GM12878 (cell line): Measurements from ENCODE around the gene KCNN3. TPM values are rescaled to one million over a fixed set of nuclear protein-coding genes. Genes with fewer than 3 reads are reported as not detected.
A peak's percentile ranks its signal among the peaks of the same experiment; 100 is the strongest.

Experiments
- BCL11A ChIP-seq: IDR thresholded peaks from 2 replicates; pipeline ENCODE4 v1.6.1; 2011; ENCODE audit warnings: low read depth, low read length
- CBX3 ChIP-seq: fragments of 200-600 bp; sonication (generic); IDR thresholded peaks from 2 replicates; pipeline ENCODE4 v1.6.1; 2016; ENCODE audit warnings: low read depth, borderline replicate concordance
- DPF2 ChIP-seq: fragments of 450-650 bp; IDR thresholded peaks from 2 replicates; pipeline ENCODE4 v1.6.1; 2017; ENCODE audit warnings: mild to moderate bottlenecking
- EGR1 ChIP-seq, 2 experiments: IDR thresholded peaks; 1 replicate in 1 of 2; 2 replicates in 1 of 2; pipeline ENCODE4 v1.6.1; 2011 to 2012; ENCODE audit warnings: low read depth in 2 of 2, low read length in 2 of 2, borderline replicate concordance in 1 of 2, mild to moderate bottlenecking in 1 of 2, moderate library complexity in 1 of 2
- KAT2A ChIP-seq: conservative IDR thresholded peaks from 2 replicates; pipeline ENCODE4 v1.6.1; 2011; ENCODE audit warnings: low read depth, low read length; ENCODE audit not compliant: control insufficient read depth
- MXI1 ChIP-seq: fragments of 150-350 bp; IDR thresholded peaks from 2 replicates; pipeline ENCODE4 v1.6.1; 2011; ENCODE audit warnings: low read depth, mild to moderate bottlenecking, inconsistent platforms, low read length, improper control_type of control experiment
- NFXL1 ChIP-seq: fragments of 450-650 bp; IDR thresholded peaks from 2 replicates; pipeline ENCODE4 v1.6.1; 2017; ENCODE audit warnings: antibody characterized with exemption, mild to moderate bottlenecking, borderline replicate concordance
- NKRF ChIP-seq: fragments of 450-650 bp; conservative IDR thresholded peaks from 2 replicates; pipeline ENCODE4 v1.6.1; 2017; ENCODE audit warnings: mild to moderate bottlenecking, moderate library complexity
- PAX5 ChIP-seq: IDR thresholded peaks from 2 replicates; pipeline ENCODE4 v1.6.1; 2011; ENCODE audit warnings: low read depth, low read length, borderline replicate concordance
- PAX8 ChIP-seq: fragments of 450-650 bp; IDR thresholded peaks from 2 replicates; pipeline ENCODE4 v1.6.1; 2017; ENCODE audit warnings: mild to moderate bottlenecking, moderate library complexity
- RB1 ChIP-seq: fragments of 450-650 bp; formaldehyde crosslinking; IDR thresholded peaks from 2 replicates; pipeline ENCODE4 v1.6.1; 2017; ENCODE audit warnings: mild to moderate bottlenecking, borderline replicate concordance
- SIX5 ChIP-seq: IDR thresholded peaks from 2 replicates; pipeline ENCODE4 v1.6.1; 2011; ENCODE audit warnings: mild to moderate bottlenecking, low read depth, low read length, moderate library complexity; ENCODE audit not compliant: severe bottlenecking
- SMAD5 ChIP-seq: IDR thresholded peaks from 2 replicates; pipeline ENCODE4 v1.6.1; 2016; ENCODE audit warnings: antibody characterized with exemption, low read depth
- SREBF1 ChIP-seq: IDR thresholded peaks from 2 replicates; pipeline ENCODE4 v1.6.1; 2012; ENCODE audit warnings: mild to moderate bottlenecking, low read length
- TCF3 ChIP-seq: IDR thresholded peaks from 2 replicates; pipeline ENCODE4 v1.6.1; 2012; ENCODE audit warnings: low read depth, mild to moderate bottlenecking, low read length, borderline replicate concordance; ENCODE audit not compliant: insufficient read depth
- ZNF24 ChIP-seq: fragments of 450-650 bp; IDR thresholded peaks from 2 replicates; pipeline ENCODE4 v1.6.1; 2017; ENCODE audit warnings: antibody characterized with exemption, mild to moderate bottlenecking
- polyA plus RNA-seq, 11 experiments: library from polyadenylated mRNA; depleted of rRNA in 4 of 11; unstranded in 6 of 11; stranded (reverse) in 5 of 11; fragments of >200 nt; fragmentation: Nextera tagmentation in 4 of 11; fragmentation: Illumina TruSeq in 1 of 11; extraction: Ambion mirVana in 4 of 11; extraction: Trizol in 1 of 11; gene quantifications; 1 replicate in 1 of 11; 2 replicates in 10 of 11; pipeline versions ENCODE4 v1.2.1 to v1.2.3, GENCODE V29; 2011 to 2016; ENCODE audit warnings: inconsistent platforms in 2 of 11, missing spikeins in 2 of 11, low read depth in 1 of 11
- total RNA-seq, 4 experiments: library from RNA; depleted of rRNA in 3 of 4; stranded (reverse); fragments of >200 nt in 3 of 4; fragmentation: Illumina TruSeq in 1 of 4; extraction: Trizol in 1 of 4; gene quantifications; 2 replicates each; pipeline versions ENCODE4 v1.2.1 to v1.2.3, GENCODE V29; 2013 to 2021
- TF ChIP-seq, protein P1 (sequence below): fragments of 450-650 bp; formaldehyde crosslinking; IDR thresholded peaks from 2 replicates; pipeline ENCODE4 v1.4.0; 2022; ENCODE audit warnings: mild to moderate bottlenecking, moderate library complexity
- TF ChIP-seq, protein P2 (sequence below): fragments of 450-650 bp; IDR thresholded peaks from 2 replicates; pipeline ENCODE4 v1.6.1; 2017; ENCODE audit warnings: antibody characterized with exemption, mild to moderate bottlenecking, moderate library complexity
- TF ChIP-seq, protein P3 (sequence below), 3 experiments: IDR thresholded peaks in 2 of 3; conservative IDR thresholded peaks in 1 of 3; 2 replicates each; pipeline ENCODE4 v1.5.1; 2011; ENCODE audit warnings: low read depth in 3 of 3, low read length in 3 of 3, mild to moderate bottlenecking in 3 of 3, control low read depth in 2 of 3, moderate library complexity in 2 of 3, inconsistent platforms in 1 of 3, mixed read lengths in 1 of 3; ENCODE audit not compliant: control insufficient read depth in 2 of 3, insufficient read depth in 1 of 3; ENCODE audit errors: extremely low read depth in 1 of 3
- TF ChIP-seq, protein P4 (sequence below): IDR thresholded peaks from 2 replicates; pipeline ENCODE4 v1.6.1; 2011; ENCODE audit warnings: low read depth, low read length, improper control_type of control experiment, borderline replicate concordance

Gene KCNN3
- total and polyA plus RNA-seq, 10 of the 15 experiments (the other 5 are each of a cell fraction or from before 2014, with no cell fraction given): 3.5 to 26.4 (median 14.9) TPM

DNA sequence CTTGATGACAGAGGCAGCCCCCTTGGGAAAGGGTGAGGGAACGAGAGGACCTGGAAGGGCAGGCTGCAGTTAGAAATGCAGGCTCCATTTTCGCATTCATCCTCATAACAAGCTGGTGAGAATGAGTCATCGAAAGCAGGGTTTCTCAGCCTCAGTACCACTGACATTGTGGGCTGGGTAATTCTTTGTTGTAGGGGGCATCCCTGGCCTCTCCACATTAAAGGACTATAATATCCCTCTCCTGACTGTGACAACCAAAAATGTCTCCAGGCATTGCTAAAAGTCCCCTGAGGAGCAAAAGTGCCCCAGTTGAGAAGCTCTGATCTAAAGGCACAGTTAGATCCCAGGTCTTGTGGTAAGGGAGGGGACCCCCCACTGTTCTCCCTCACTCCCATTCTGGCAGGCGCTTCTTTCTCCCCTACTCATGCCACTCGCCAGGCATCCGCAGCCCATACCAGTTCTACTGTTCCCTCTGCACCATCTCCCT is 20.4 kb downstream of the KCNN3 start (continued):
- TF ChIP-seq, protein P1, sequence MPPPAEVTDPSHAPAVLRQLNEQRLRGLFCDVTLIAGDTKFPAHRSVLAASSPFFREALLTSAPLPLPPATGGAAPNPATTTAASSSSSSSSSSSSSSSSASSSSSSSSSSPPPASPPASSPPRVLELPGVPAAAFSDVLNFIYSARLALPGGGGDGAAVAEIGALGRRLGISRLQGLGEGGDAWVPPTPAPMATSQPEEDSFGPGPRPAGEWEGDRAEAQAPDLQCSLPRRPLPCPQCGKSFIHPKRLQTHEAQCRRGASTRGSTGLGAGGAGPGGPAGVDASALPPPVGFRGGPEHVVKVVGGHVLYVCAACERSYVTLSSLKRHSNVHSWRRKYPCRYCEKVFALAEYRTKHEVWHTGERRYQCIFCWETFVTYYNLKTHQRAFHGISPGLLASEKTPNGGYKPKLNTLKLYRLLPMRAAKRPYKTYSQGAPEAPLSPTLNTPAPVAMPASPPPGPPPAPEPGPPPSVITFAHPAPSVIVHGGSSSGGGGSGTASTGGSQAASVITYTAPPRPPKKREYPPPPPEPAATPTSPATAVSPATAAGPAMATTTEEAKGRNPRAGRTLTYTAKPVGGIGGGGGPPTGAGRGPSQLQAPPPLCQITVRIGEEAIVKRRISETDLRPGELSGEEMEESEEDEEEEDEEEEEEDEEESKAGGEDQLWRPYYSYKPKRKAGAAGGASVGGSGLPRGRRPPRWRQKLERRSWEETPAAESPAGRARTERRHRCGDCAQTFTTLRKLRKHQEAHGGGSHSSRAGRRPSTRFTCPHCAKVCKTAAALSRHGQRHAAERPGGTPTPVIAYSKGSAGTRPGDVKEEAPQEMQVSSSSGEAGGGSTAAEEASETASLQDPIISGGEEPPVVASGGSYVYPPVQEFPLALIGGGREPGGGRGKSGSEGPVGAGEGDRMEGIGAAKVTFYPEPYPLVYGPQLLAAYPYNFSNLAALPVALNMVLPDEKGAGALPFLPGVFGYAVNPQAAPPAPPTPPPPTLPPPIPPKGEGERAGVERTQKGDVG (CRISPR knock-in tag): no peak
- TF ChIP-seq EGR1 (IDR thresholded peaks at IDR 0.05; ENCODE audit: borderline replicate concordance in 1 of 2, low read depth in 2 of 2, low read length in 2 of 2): no peak
- no peak for TF ChIP-seq KAT2A
- TF ChIP-seq BCL11A: peak; percentile 69; the same call in 1 of the 2 replicates
- TF ChIP-seq DPF2: peak; percentile 77
- TF ChIP-seq, protein P2, sequence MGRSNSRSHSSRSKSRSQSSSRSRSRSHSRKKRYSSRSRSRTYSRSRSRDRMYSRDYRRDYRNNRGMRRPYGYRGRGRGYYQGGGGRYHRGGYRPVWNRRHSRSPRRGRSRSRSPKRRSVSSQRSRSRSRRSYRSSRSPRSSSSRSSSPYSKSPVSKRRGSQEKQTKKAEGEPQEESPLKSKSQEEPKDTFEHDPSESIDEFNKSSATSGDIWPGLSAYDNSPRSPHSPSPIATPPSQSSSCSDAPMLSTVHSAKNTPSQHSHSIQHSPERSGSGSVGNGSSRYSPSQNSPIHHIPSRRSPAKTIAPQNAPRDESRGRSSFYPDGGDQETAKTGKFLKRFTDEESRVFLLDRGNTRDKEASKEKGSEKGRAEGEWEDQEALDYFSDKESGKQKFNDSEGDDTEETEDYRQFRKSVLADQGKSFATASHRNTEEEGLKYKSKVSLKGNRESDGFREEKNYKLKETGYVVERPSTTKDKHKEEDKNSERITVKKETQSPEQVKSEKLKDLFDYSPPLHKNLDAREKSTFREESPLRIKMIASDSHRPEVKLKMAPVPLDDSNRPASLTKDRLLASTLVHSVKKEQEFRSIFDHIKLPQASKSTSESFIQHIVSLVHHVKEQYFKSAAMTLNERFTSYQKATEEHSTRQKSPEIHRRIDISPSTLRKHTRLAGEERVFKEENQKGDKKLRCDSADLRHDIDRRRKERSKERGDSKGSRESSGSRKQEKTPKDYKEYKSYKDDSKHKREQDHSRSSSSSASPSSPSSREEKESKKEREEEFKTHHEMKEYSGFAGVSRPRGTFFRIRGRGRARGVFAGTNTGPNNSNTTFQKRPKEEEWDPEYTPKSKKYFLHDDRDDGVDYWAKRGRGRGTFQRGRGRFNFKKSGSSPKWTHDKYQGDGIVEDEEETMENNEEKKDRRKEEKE: no peak
- TF ChIP-seq PAX5: peak; percentile 66; the same call in 1 of the 2 replicates
- 0 out of 2 replicates have a peak, but pooled peaks have one; percentile 34 for TF ChIP-seq TCF3
- TF ChIP-seq SIX5: no peak
- TF ChIP-seq, protein P3, sequence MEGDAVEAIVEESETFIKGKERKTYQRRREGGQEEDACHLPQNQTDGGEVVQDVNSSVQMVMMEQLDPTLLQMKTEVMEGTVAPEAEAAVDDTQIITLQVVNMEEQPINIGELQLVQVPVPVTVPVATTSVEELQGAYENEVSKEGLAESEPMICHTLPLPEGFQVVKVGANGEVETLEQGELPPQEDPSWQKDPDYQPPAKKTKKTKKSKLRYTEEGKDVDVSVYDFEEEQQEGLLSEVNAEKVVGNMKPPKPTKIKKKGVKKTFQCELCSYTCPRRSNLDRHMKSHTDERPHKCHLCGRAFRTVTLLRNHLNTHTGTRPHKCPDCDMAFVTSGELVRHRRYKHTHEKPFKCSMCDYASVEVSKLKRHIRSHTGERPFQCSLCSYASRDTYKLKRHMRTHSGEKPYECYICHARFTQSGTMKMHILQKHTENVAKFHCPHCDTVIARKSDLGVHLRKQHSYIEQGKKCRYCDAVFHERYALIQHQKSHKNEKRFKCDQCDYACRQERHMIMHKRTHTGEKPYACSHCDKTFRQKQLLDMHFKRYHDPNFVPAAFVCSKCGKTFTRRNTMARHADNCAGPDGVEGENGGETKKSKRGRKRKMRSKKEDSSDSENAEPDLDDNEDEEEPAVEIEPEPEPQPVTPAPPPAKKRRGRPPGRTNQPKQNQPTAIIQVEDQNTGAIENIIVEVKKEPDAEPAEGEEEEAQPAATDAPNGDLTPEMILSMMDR (IDR thresholded peaks at IDR 0.05 in 2 of 3, conservative IDR thresholded peaks at IDR 0.05 in 1 of 3; ENCODE audit: control insufficient read depth in 2 of 3, extremely low read depth in 1 of 3, insufficient read depth in 1 of 3, low read depth in 3 of 3, low read length in 3 of 3): no peak
- TF ChIP-seq RB1: no peak
- no peak for TF ChIP-seq CBX3
- TF ChIP-seq ZNF24: no peak
- no peak for TF ChIP-seq NKRF
- TF ChIP-seq NFXL1: no peak
- no peak for TF ChIP-seq MXI1
- TF ChIP-seq SMAD5: no peak
- no peak for TF ChIP-seq PAX8
- no peak for TF ChIP-seq SREBF1
- TF ChIP-seq, protein P4, sequence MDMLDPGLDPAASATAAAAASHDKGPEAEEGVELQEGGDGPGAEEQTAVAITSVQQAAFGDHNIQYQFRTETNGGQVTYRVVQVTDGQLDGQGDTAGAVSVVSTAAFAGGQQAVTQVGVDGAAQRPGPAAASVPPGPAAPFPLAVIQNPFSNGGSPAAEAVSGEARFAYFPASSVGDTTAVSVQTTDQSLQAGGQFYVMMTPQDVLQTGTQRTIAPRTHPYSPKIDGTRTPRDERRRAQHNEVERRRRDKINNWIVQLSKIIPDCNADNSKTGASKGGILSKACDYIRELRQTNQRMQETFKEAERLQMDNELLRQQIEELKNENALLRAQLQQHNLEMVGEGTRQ: no peak
